SK-N-SH (cell line): Measurements from ENCODE around the gene ARFRP1. TPM values are rescaled to one million over a fixed set of nuclear protein-coding genes. Genes with fewer than 3 reads are reported as not detected.

Experiments
- CTCF ChIA-PET: fragments of 300-600, 350-600 bp; formaldehyde crosslinking; extraction: SDS; loops from one replicate; lab custom pipeline; 2021; lab: Yijun Ruan, JAX
- POLR2A ChIA-PET: fragments of 350-600 bp; sonication (Branson Sonifier 250); formaldehyde crosslinking; extraction: SDS; loops from one replicate; lab custom pipeline; 2020; ENCODE audit warnings: antibody characterized with exemption, inconsistent platforms; lab: Yijun Ruan, JAX
- DNase-seq: peaks from one replicate; pipeline ENCODE4 v3.0.0; 2012
- H2AFZ ChIP-seq: fragments of 200-600 bp; sonication (generic); 2 replicates; pipeline ENCODE4 v1.8.1; 2016; ENCODE audit warnings: antibody characterized with exemption, mild to moderate bottlenecking, low read depth
- H3F3A ChIP-seq: fragments of 200-600 bp; sonication (generic); replicated peaks from 2 replicates; pipeline ENCODE3; 2016; ENCODE audit warnings: antibody characterized with exemption, mild to moderate bottlenecking; ENCODE audit not compliant: insufficient read depth
- H3K27ac ChIP-seq, 2 experiments: fragments of 200-500 bp in 1 of 2; fragments of 200-600 bp in 1 of 2; sonication (Bioruptor generic) in 1 of 2; sonication (generic), shearing (Covaris generic) in 1 of 2; 2 replicates each; pipeline versions ENCODE4 v1.5.1 to v1.6.1; 2014 to 2016; ENCODE audit warnings: low read depth in 2 of 2, inconsistent platforms in 1 of 2, low read length in 1 of 2, mild to moderate bottlenecking in 1 of 2, mixed read lengths in 1 of 2
- H3K27me3 ChIP-seq: fragments of 200-600 bp; sonication (generic), shearing (Covaris generic); 2 replicates; pipeline ENCODE4 v1.6.1; 2016; ENCODE audit warnings: mixed run types; ENCODE audit not compliant: insufficient read depth
- H3K36me3 ChIP-seq, 2 experiments: fragments of 200-500 bp in 1 of 2; fragments of 200-600 bp in 1 of 2; sonication (Bioruptor generic) in 1 of 2; sonication (generic) in 1 of 2; replicated peaks in 1 of 2; 2 replicates each; pipeline versions ENCODE3 to v1.5.1; 2014 to 2016; ENCODE audit warnings: low read length in 1 of 2, mild to moderate bottlenecking in 1 of 2; ENCODE audit not compliant: insufficient read depth in 2 of 2, control insufficient read depth in 1 of 2
- H3K4me1 ChIP-seq, 2 experiments: fragments of 200-500 bp in 1 of 2; fragments of 200-600 bp in 1 of 2; sonication (Bioruptor generic) in 1 of 2; sonication (generic), shearing (Covaris generic) in 1 of 2; 2 replicates each; pipeline versions ENCODE4 v1.5.1 to v1.6.1; 2014 to 2016; ENCODE audit warnings: low read depth in 1 of 2, low read length in 1 of 2, mixed run types in 1 of 2; ENCODE audit not compliant: insufficient read depth in 2 of 2, control insufficient read depth in 1 of 2
- H3K4me2 ChIP-seq: fragments of 200-600 bp; sonication (generic), shearing (Covaris generic); 2 replicates; pipeline ENCODE4 v1.6.1; 2017; ENCODE audit warnings: mixed run types
- H3K4me3 ChIP-seq, 2 experiments: fragments of 200-500 bp in 1 of 2; fragments of 200-600 bp in 1 of 2; sonication (Bioruptor generic) in 1 of 2; sonication (generic), shearing (Covaris generic) in 1 of 2; 2 replicates each; pipeline versions ENCODE4 v1.5.1 to v1.8.1; 2014 to 2016; ENCODE audit warnings: low read depth in 2 of 2, inconsistent platforms in 1 of 2, low read length in 1 of 2, mild to moderate bottlenecking in 1 of 2, mixed read lengths in 1 of 2, moderate library complexity in 1 of 2
- H3K79me2 ChIP-seq: fragments of 200-600 bp; sonication (generic); 2 replicates; pipeline ENCODE4 v1.8.1; 2017; ENCODE audit warnings: mild to moderate bottlenecking; ENCODE audit not compliant: insufficient read depth
- H3K9ac ChIP-seq: fragments of 200-600 bp; sonication (generic); 2 replicates; pipeline ENCODE4 v1.6.1; 2017; ENCODE audit warnings: mixed run types
- H3K9me2 ChIP-seq: fragments of 200-600 bp; sonication (generic); 2 replicates; pipeline ENCODE4 v1.6.1; 2017; ENCODE audit warnings: mixed run types
- H3K9me3 ChIP-seq: fragments of 200-600 bp; sonication (generic); 2 replicates; pipeline ENCODE4 v1.6.1; 2017; ENCODE audit warnings: mixed run types, mild to moderate bottlenecking, moderate library complexity
- H4K20me1 ChIP-seq: fragments of 200-600 bp; sonication (generic); 2 replicates; pipeline ENCODE4 v1.6.1; 2017; ENCODE audit warnings: mild to moderate bottlenecking, mixed run types; ENCODE audit not compliant: insufficient read depth
- CTCF ChIP-seq: fragments of 200-600 bp; sonication (generic); IDR thresholded peaks from 2 replicates; pipeline ENCODE4 v1.6.1; 2017; ENCODE audit warnings: antibody characterized with exemption, mild to moderate bottlenecking, moderate library complexity
- ELF1 ChIP-seq: IDR thresholded peaks from 2 replicates; pipeline ENCODE4 v1.4.0; 2012
- FOSL2 ChIP-seq: IDR thresholded peaks from 2 replicates; pipeline ENCODE4 v1.4.0; 2012; ENCODE audit warnings: low read depth, mild to moderate bottlenecking, moderate library complexity, borderline replicate concordance
- FOXM1 ChIP-seq: IDR thresholded peaks from 2 replicates; pipeline ENCODE4 v1.4.0; 2012; ENCODE audit warnings: low read depth, mild to moderate bottlenecking
- GABPA ChIP-seq: IDR thresholded peaks from 2 replicates; pipeline ENCODE4 v1.4.0; 2012; ENCODE audit warnings: low read depth, mild to moderate bottlenecking
- MXI1 ChIP-seq: IDR thresholded peaks from 2 replicates; pipeline ENCODE4 v1.6.1; 2012; ENCODE audit warnings: mild to moderate bottlenecking, low read depth, low read length, improper control_type of control experiment
- NRF1 ChIP-seq: IDR thresholded peaks from 2 replicates; pipeline ENCODE4 v1.6.1; 2012; ENCODE audit warnings: low read depth, mild to moderate bottlenecking, low read length
- RAD21 ChIP-seq: IDR thresholded peaks from 2 replicates; pipeline ENCODE4 v1.6.1; 2012; ENCODE audit warnings: mild to moderate bottlenecking, low read length
- RXRA ChIP-seq: IDR thresholded peaks from 2 replicates; pipeline ENCODE4 v1.4.0; 2012; ENCODE audit warnings: low read depth, mild to moderate bottlenecking, borderline replicate concordance
- TEAD4 ChIP-seq: IDR thresholded peaks from 2 replicates; pipeline ENCODE4 v1.4.0; 2012; ENCODE audit warnings: mild to moderate bottlenecking, borderline replicate concordance; ENCODE audit not compliant: insufficient read depth
- WGBS: methylation state at CpG from one replicate; pipeline ENCODE4 v1.1.6; 2017; ENCODE audit warnings: low lambda C conversion rate; 5-methylcytosine and 5-hydroxymethylcytosine counted together
- polyA plus RNA-seq, 3 experiments: library from polyadenylated mRNA; depleted of rRNA; stranded (reverse); fragments of >200 nt; gene quantifications; 2 replicates each; pipeline ENCODE4 v1.2.3, GENCODE V29; 2012
- TF ChIP-seq, protein P1 (sequence below): IDR thresholded peaks from 2 replicates; pipeline ENCODE4; 2012
- TF ChIP-seq, protein P2 (sequence below): IDR thresholded peaks from 2 replicates; pipeline ENCODE4 v1.4.0; 2012; ENCODE audit warnings: low read depth
- TF ChIP-seq, protein P3 (sequence below): IDR thresholded peaks from 2 replicates; pipeline ENCODE4 v1.4.0; 2012; ENCODE audit warnings: low read depth, borderline replicate concordance
- TF ChIP-seq, protein P4 (sequence below): IDR thresholded peaks from 2 replicates; pipeline ENCODE4 v1.6.1; 2012; ENCODE audit warnings: mild to moderate bottlenecking, low read depth, low read length, moderate library complexity

The ARFRP1 gene
- polyA plus RNA-seq, 1 of the 3 experiments (the other 2 are of a cell fraction), result 72.8 TPM

DNA sequence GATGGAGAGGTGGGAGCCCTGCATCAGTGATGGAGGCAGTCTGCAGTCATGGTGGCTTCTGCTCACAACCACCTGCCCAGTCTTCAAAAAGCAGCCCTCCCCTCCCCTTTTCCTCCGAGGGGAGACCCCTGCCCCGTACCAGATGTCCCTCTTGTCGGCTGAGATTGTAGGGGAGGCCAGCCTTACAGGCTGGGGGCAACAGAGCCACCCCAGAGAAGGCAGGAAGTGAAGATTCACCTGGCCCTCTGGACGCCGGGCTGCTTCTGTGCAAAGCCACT, 6.8 kb downstream of the ARFRP1 start:
- peaks cover 13% of the 10 kb centered on the region for H3K79me2 ChIP-seq
- TF ChIP-seq RXRA, result no peak
- TF ChIP-seq ELF1, result no peak
- no peak for TF ChIP-seq MXI1
- TF ChIP-seq, protein P1, sequence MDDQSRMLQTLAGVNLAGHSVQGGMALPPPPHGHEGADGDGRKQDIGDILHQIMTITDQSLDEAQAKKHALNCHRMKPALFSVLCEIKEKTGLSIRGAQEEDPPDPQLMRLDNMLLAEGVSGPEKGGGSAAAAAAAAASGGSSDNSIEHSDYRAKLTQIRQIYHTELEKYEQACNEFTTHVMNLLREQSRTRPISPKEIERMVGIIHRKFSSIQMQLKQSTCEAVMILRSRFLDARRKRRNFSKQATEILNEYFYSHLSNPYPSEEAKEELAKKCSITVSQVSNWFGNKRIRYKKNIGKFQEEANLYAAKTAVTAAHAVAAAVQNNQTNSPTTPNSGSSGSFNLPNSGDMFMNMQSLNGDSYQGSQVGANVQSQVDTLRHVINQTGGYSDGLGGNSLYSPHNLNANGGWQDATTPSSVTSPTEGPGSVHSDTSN, result no peak
- no peak for TF ChIP-seq FOXM1
- TF ChIP-seq, protein P2, sequence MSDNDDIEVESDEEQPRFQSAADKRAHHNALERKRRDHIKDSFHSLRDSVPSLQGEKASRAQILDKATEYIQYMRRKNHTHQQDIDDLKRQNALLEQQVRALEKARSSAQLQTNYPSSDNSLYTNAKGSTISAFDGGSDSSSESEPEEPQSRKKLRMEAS, result no peak
- no peak for TF ChIP-seq GABPA
- TF ChIP-seq, protein P3, sequence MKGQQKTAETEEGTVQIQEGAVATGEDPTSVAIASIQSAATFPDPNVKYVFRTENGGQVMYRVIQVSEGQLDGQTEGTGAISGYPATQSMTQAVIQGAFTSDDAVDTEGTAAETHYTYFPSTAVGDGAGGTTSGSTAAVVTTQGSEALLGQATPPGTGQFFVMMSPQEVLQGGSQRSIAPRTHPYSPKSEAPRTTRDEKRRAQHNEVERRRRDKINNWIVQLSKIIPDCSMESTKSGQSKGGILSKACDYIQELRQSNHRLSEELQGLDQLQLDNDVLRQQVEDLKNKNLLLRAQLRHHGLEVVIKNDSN, result no peak
- TF ChIP-seq TEAD4, result no peak
- TF ChIP-seq NRF1, result no peak
- no peak for TF ChIP-seq CTCF
- TF ChIP-seq, protein P4, sequence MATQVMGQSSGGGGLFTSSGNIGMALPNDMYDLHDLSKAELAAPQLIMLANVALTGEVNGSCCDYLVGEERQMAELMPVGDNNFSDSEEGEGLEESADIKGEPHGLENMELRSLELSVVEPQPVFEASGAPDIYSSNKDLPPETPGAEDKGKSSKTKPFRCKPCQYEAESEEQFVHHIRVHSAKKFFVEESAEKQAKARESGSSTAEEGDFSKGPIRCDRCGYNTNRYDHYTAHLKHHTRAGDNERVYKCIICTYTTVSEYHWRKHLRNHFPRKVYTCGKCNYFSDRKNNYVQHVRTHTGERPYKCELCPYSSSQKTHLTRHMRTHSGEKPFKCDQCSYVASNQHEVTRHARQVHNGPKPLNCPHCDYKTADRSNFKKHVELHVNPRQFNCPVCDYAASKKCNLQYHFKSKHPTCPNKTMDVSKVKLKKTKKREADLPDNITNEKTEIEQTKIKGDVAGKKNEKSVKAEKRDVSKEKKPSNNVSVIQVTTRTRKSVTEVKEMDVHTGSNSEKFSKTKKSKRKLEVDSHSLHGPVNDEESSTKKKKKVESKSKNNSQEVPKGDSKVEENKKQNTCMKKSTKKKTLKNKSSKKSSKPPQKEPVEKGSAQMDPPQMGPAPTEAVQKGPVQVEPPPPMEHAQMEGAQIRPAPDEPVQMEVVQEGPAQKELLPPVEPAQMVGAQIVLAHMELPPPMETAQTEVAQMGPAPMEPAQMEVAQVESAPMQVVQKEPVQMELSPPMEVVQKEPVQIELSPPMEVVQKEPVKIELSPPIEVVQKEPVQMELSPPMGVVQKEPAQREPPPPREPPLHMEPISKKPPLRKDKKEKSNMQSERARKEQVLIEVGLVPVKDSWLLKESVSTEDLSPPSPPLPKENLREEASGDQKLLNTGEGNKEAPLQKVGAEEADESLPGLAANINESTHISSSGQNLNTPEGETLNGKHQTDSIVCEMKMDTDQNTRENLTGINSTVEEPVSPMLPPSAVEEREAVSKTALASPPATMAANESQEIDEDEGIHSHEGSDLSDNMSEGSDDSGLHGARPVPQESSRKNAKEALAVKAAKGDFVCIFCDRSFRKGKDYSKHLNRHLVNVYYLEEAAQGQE, result no peak
- TF ChIP-seq FOSL2, result no peak
- no peak for TF ChIP-seq RAD21
- ChIA-PET CTCF (interaction anchor here (0.5 to 1.7 kb wide), 3 partner anchors 86 to 275 kb away, joined by 4 to 6 read pairs (median 5); no protein-coding TSS in a partner anchor), POLR2A (no interaction called here)
- no peak overlapping the region for H3K9ac ChIP-seq
- no peak overlapping the region for H3K4me2 ChIP-seq
- H3K4me3 ChIP-seq, result no peak overlapping the region
- H3K4me1 ChIP-seq, result peaks cover 22 to 29% of the 10 kb centered on the region in 2 experiments; a peak in 3 of 4 replicates
- DNase-seq, result no peak
- H3K27me3 ChIP-seq, result no peaks in the 10 kb centered on the region
- no peaks in the 10 kb centered on the region for H3K9me3 ChIP-seq
- no peaks in the 10 kb centered on the region for H3F3A ChIP-seq
- H3K27ac ChIP-seq, result no peak overlapping the region; a peak in 1 of 4 replicates
- WGBS, result no CpG with 5 or more reads among the region's 5 CpGs
- H4K20me1 ChIP-seq, result no peaks in the 10 kb centered on the region
- peaks cover 15 to 23% of the 10 kb centered on the region in 2 experiments for H3K36me3 ChIP-seq
- H2AFZ ChIP-seq, result no peak overlapping the region
- H3K9me2 ChIP-seq, result no peaks in the 10 kb centered on the region
